Endothelial cell of umbilical vein (primary cell): Measurements from ENCODE around the gene H2AZ2. TPM values are rescaled to one million over a fixed set of nuclear protein-coding genes. Genes with fewer than 3 reads are reported as not detected.

Source experiments
- BruUV-seq: library from RNA; stranded (reverse); fragments of 400-500 nt; replicated peaks from 2 replicates; lab custom pipeline; 2021; lab: Mats Ljungman, UMichigan
- CTCF ChIA-PET: fragments of 300-600, 350-600 bp; sonication (Branson Sonifier 250); formaldehyde crosslinking; loops from one replicate; lab custom pipeline; 2021; ENCODE audit warnings: antibody characterized with exemption, inconsistent platforms; lab: Charles Lee
- POLR2A ChIA-PET: fragments of 300-600, 350-600 bp; sonication (Branson Sonifier 250); formaldehyde crosslinking; loops from one replicate; lab custom pipeline; 2021; ENCODE audit warnings: antibody characterized with exemption, inconsistent platforms; lab: Charles Lee
- DNase-seq: peaks from one replicate; pipeline ENCODE4 v3.0.0-alpha.2; 2011; ENCODE audit warnings: low read depth, low spot score
- FAIRE-seq: peaks from 2 replicates; lab custom pipeline; 2011; peaks lifted over from hg19 to GRCh38; lab: Jason Lieb, UNC
- H2AFZ ChIP-seq: 2 replicates; pipeline ENCODE4 v1.6.0; 2012; ENCODE audit warnings: low read depth, low read length, control low read depth, inconsistent platforms
- H3K27ac ChIP-seq: 2 replicates; pipeline ENCODE4 v1.5.1; 2011; ENCODE audit warnings: low read depth, mild to moderate bottlenecking, control low read depth, low read length, moderate library complexity; ENCODE audit not compliant: insufficient read depth
- H3K27me3 ChIP-seq, 2 experiments: 2 replicates each; pipeline versions ENCODE4 v1.6.0 to v1.6.1; 2011; ENCODE audit warnings: low read length in 2 of 2, mixed read lengths in 1 of 2; ENCODE audit not compliant: control insufficient read depth in 2 of 2, insufficient read depth in 2 of 2
- H3K36me3 ChIP-seq, 2 experiments: 2 replicates in 1 of 2; 3 replicates in 1 of 2; pipeline ENCODE4 v1.5.1; 2011; ENCODE audit warnings: low read length in 2 of 2, mild to moderate bottlenecking in 1 of 2, moderate library complexity in 1 of 2; ENCODE audit not compliant: control insufficient read depth in 2 of 2, insufficient read depth in 2 of 2; ENCODE audit errors: extremely low read depth in 1 of 2
- H3K4me1 ChIP-seq: 3 replicates; pipeline ENCODE4 v1.5.1; 2011; ENCODE audit warnings: mild to moderate bottlenecking, low read length; ENCODE audit not compliant: control insufficient read depth, insufficient read depth; ENCODE audit errors: extremely low read depth
- H3K4me2 ChIP-seq: 2 replicates; pipeline ENCODE4 v1.6.1; 2011; ENCODE audit warnings: low read length, control low read depth, mixed read lengths; ENCODE audit not compliant: insufficient read depth
- H3K4me3 ChIP-seq, 3 experiments: fragments of 200-600 bp in 1 of 3; sonication (generic), shearing (Covaris generic) in 1 of 3; replicated peaks in 1 of 3; 2 replicates each; pipeline ENCODE4 v1.5.1; 2011 to 2016; ENCODE audit warnings: control low read depth in 3 of 3, low read length in 3 of 3, mild to moderate bottlenecking in 2 of 3, inconsistent platforms in 1 of 3, low read depth in 1 of 3, moderate library complexity in 1 of 3; ENCODE audit not compliant: insufficient read depth in 1 of 3
- H3K79me2 ChIP-seq: 2 replicates; pipeline ENCODE4 v1.6.0; 2012; ENCODE audit warnings: low read length, inconsistent platforms; ENCODE audit not compliant: control insufficient read depth, insufficient read depth
- H3K9ac ChIP-seq: replicated peaks from 2 replicates; pipeline ENCODE3; 2011; ENCODE audit warnings: low read length, control low read depth; ENCODE audit not compliant: insufficient read depth; ENCODE audit errors: extremely low read depth
- H3K9me1 ChIP-seq: replicated peaks from 3 replicates; pipeline ENCODE4 v1.6.0; 2011; ENCODE audit warnings: mild to moderate bottlenecking, low read length; ENCODE audit not compliant: control insufficient read depth, insufficient read depth; ENCODE audit errors: extremely low read depth
- H3K9me3 ChIP-seq: replicated peaks from 2 replicates; pipeline ENCODE4 v1.5.1; 2012; ENCODE audit warnings: low read length, inconsistent platforms; ENCODE audit not compliant: control insufficient read depth, insufficient read depth
- H4K20me1 ChIP-seq: replicated peaks from 2 replicates; pipeline ENCODE3; 2011; ENCODE audit warnings: mild to moderate bottlenecking, low read length; ENCODE audit not compliant: control insufficient read depth, insufficient read depth; ENCODE audit errors: extremely low read depth
- CTCF ChIP-seq, 2 donors: IDR thresholded peaks; 1 replicate in 1 of 2; 2 replicates in 1 of 2; pipeline ENCODE4 v1.5.1; 2011; ENCODE audit warnings: low read length in 2 of 2, mild to moderate bottlenecking in 2 of 2, moderate library complexity in 2 of 2, control low read depth in 1 of 2, inconsistent platforms in 1 of 2, low read depth in 1 of 2; ENCODE audit not compliant: insufficient read depth in 1 of 2; ENCODE audit errors: extremely low read depth in 1 of 2
- EZH2 ChIP-seq: IDR thresholded peaks from 2 replicates; pipeline ENCODE4 v1.6.1; 2012; ENCODE audit warnings: borderline replicate concordance, low read depth, mild to moderate bottlenecking, moderate library complexity, low read length, inconsistent platforms; ENCODE audit not compliant: severe bottlenecking
- FOS ChIP-seq: IDR thresholded peaks from 2 replicates; pipeline ENCODE4 v1.6.1; 2011; ENCODE audit warnings: mild to moderate bottlenecking, low read length, moderate library complexity, borderline replicate concordance; ENCODE audit not compliant: insufficient read depth
- GATA2 ChIP-seq: IDR thresholded peaks from 2 replicates; pipeline ENCODE4 v1.7.0; 2011; ENCODE audit warnings: low read depth, mild to moderate bottlenecking, moderate library complexity, mixed read lengths, low read length; ENCODE audit not compliant: insufficient read length, insufficient read depth
- MAX ChIP-seq: IDR thresholded peaks from 2 replicates; pipeline ENCODE4 v1.6.1; 2011; ENCODE audit not compliant: insufficient read depth, insufficient read length
- MYC ChIP-seq: IDR thresholded peaks from one replicate; pipeline ENCODE4 v1.6.1; 2011; ENCODE audit warnings: mild to moderate bottlenecking, low read depth, low read length
- POLR2A ChIP-seq: IDR thresholded peaks from 2 replicates; pipeline ENCODE4 v1.6.1; 2012; ENCODE audit warnings: low read depth, mild to moderate bottlenecking, control low read depth, low read length
- POLR2AphosphoS5 ChIP-seq: IDR thresholded peaks from 2 replicates; pipeline ENCODE4 v1.6.1; 2012; ENCODE audit warnings: low read depth, mild to moderate bottlenecking, control low read depth, low read length, moderate library complexity; ENCODE audit not compliant: insufficient read depth
- dilution Hi-C: fragments of 300-500 bp; cut with MboI; formaldehyde crosslinking; loops from one replicate; pipeline ENCODE4 v1.15.0; 2019; ENCODE audit warnings: low sequenced_read_pairs; ENCODE audit not compliant: extremely low pct_ligation_motif_present
- intact Hi-C: fragments of 100-400 bp; cut with micrococcal nuclease; formaldehyde crosslinking; loops from one replicate; pipeline ENCODE4 v1.10.0; 2022
- polyA plus RNA-seq, 4 experiments: library from polyadenylated mRNA; depleted of rRNA in 3 of 4; stranded (reverse) in 3 of 4; unstranded in 1 of 4; fragments of >200 nt; gene quantifications; 2 replicates each; pipeline versions ENCODE4 v1.2.1 to v1.2.3, GENCODE V29; 2011 to 2012; ENCODE audit warnings: missing spikeins in 1 of 4
- total RNA-seq: library from RNA; stranded (reverse); gene quantifications from 2 replicates; pipeline ENCODE4 v1.2.3, GENCODE V29; 2021

Gene H2AZ2
- total and polyA plus RNA-seq, 2 donors (not counting 3 experiments of a cell fraction or from before 2014, with no cell fraction given), result 225 to 232 TPM

GRCh38 chr7:44796504-44797328, 51.2 kb downstream of the H2AZ2 start, which contains the start of gene PPIA:
PPIA (plus strand) TSS chr7:44796681; CDS start chr7:44796725, 44 bp downstream.
- peaks cover 47% of the 10 kb centered on the region for H3K79me2 ChIP-seq
- ChIA-PET POLR2A (interaction anchor here (0.6 to 1.0 kb wide), 4 partner anchors 24 to 205 kb away, joined by 3 to 6 read pairs (median 4); partner anchors contain the start of gene OGDH), CTCF (interaction anchor here (2.4 kb wide), 1 partner anchor 51 kb away, joined by 14 read pairs; the partner anchor contains the start of gene H2AZ2)
- no peak for TF ChIP-seq GATA2
- TF ChIP-seq POLR2A, result peak; percentile 97
- no peak for TF ChIP-seq FOS
- peak; percentile 89 for TF ChIP-seq POLR2AphosphoS5
- TF ChIP-seq MAX, result peak; percentile 84
- peak; percentile 94 for TF ChIP-seq MYC
- no peak for TF ChIP-seq EZH2
- no peak for TF ChIP-seq CTCF (IDR thresholded peaks at IDR 0.05; ENCODE audit: extremely low read depth in 1 of 2, insufficient read depth in 1 of 2, low read depth in 1 of 2, low read length in 2 of 2)
- peaks cover 10 to 18% of the 10 kb centered on the region in 2 experiments for H3K36me3 ChIP-seq
- no peaks in the 10 kb centered on the region for H3K9me1 ChIP-seq
- H4K20me1 ChIP-seq, result peaks cover 8% of the 10 kb centered on the region
- no peaks in the 10 kb centered on the region for H3K27me3 ChIP-seq
- BruUV-seq, result TSS peak; percentile 89
- H3K4me2 ChIP-seq, result peak within 1 kb of the TSS; percentile 91
- H3K4me3 ChIP-seq, result peak within 1 kb of the TSS; percentile 91 to 93 (median 93)
- intact Hi-C loops (loop anchor here (1.0 to 2.0 kb wide), 8 partner anchors 48 to 214 kb away; partner anchors contain the start of genes H2AZ2, OGDH, PURB and TMED4), dilution Hi-C loops (no loop called here)
- no peaks in the 10 kb centered on the region for H3K9me3 ChIP-seq
- peaks cover 10% of the 10 kb centered on the region for H3K4me1 ChIP-seq
- H3K9ac ChIP-seq, result peak within 1 kb of the TSS; percentile 100
- H3K27ac ChIP-seq, result peak within 1 kb of the TSS; percentile 97
- FAIRE-seq (peak; percentile 90), DNase-seq (peak; percentile 97)
- H2AFZ ChIP-seq, result peak within 1 kb of the TSS; percentile 55
